GM21526 (cell line): ENCODE measurements around the gene RMC1.

ENCODE experiments used
- ATAC-seq: cut with Tn5 transposase; IDR thresholded peaks from one replicate; pipeline ENCODE4 v1.9.1; 2021; ENCODE audit warnings: moderate library complexity; ENCODE audit not compliant: unreplicated experiment, low FRiP score

The RMC1 gene

GRCh38 chr18:23529604-23530003, 26.3 kb downstream of the RMC1 start:
- ATAC-seq: no peak

- no peak for ATAC-seq
These were observed 26.9 kb downstream of the RMC1 start for GRCh38 chr18:23530195-23530594.

GRCh38 chr18:23531912-23532311, 28.6 kb downstream of the RMC1 start:
- no peak for ATAC-seq

GRCh38 chr18:23532848-23533247, 29.5 kb downstream of the RMC1 start:
- ATAC-seq: no peak

GRCh38 chr18:23534276-23534675, 31.0 kb downstream of the RMC1 start:
- no peak for ATAC-seq

GRCh38 chr18:23536204-23536603, 32.9 kb downstream of the RMC1 start:
- no peak for ATAC-seq

GRCh38 chr18:23537274-23537673, 34.0 kb downstream of the RMC1 start:
- ATAC-seq: no peak

GRCh38 chr18:23538001-23538400, 34.7 kb downstream of the RMC1 start:
- ATAC-seq: no peak

- ATAC-seq: no peak
These were observed 35.6 kb downstream of the RMC1 start for GRCh38 chr18:23538870-23539269.

- ATAC-seq: no peak
These were observed 36.0 kb downstream of the RMC1 start for GRCh38 chr18:23539296-23539695.

GRCh38 chr18:23539911-23540525, 36.7 kb downstream of the RMC1 start:
- no peak for ATAC-seq

- ATAC-seq: no peak
These were observed 37.6 kb downstream of the RMC1 start for GRCh38 chr18:23540867-23541266.

- no peak for ATAC-seq
These were observed 38.2 kb downstream of the RMC1 start for GRCh38 chr18:23541349-23542093.

- ATAC-seq: no peak
These were observed 39.1 kb downstream of the RMC1 start for GRCh38 chr18:23542461-23542860.

- no peak for ATAC-seq
These were observed 42.0 kb downstream of the RMC1 start for GRCh38 chr18:23545247-23545789.

- ATAC-seq: no peak
These were observed 44.0 kb downstream of the RMC1 start for GRCh38 chr18:23547306-23547705.

GRCh38 chr18:23547846-23548245, 44.5 kb downstream of the RMC1 start:
- ATAC-seq: no peak

- no peak for ATAC-seq
These were observed 45.0 kb downstream of the RMC1 start for GRCh38 chr18:23548275-23548674.

GRCh38 chr18:23548719-23549118, 45.4 kb downstream of the RMC1 start:
- no peak for ATAC-seq

- no peak for ATAC-seq
These were observed 47.6 kb downstream of the RMC1 start for GRCh38 chr18:23550898-23551297.

- ATAC-seq: no peak
These were observed 48.7 kb downstream of the RMC1 start for GRCh38 chr18:23551978-23552377.

GRCh38 chr18:23552505-23552904, 49.2 kb downstream of the RMC1 start:
- ATAC-seq: no peak
